Ovary (tissue), 3 donors: ENCODE data around the gene CPD.

ENCODE experiments used
- CTCF ChIP-seq, 3 donors: fragments of 450-650 bp in 2 of 3; fragments of 200-600 bp in 1 of 3; IDR thresholded peaks; one replicate each; pipeline versions ENCODE4 v1.5.1 to v1.8.0; 2016 to 2022; ENCODE audit warnings: antibody characterized with exemption in 3 of 3, mild to moderate bottlenecking in 1 of 3
- POLR2A ChIP-seq: fragments of 450-650 bp; IDR thresholded peaks from one replicate; pipeline ENCODE4 v1.6.1; 2017; ENCODE audit warnings: antibody characterized with exemption, mild to moderate bottlenecking, moderate library complexity
- donor health status: DM: no; HTN: no; CAD: no.

- no peak for TF ChIP-seq CTCF (IDR thresholded peaks at IDR 0.05)
- TF ChIP-seq POLR2A, result no peak
Observed at GRCh38 chr17:30449480-30449879, 70.8 kb downstream of the CPD start.
